Fibroblast of gingiva (primary cell): ENCODE measurements around the gene RNF20.
"Not testable (repeated sequence)": the region's sequence is repeated elsewhere in the genome, so short reads cannot be mapped to it uniquely, and the experiment has no call there.

Source experiments
- DNase-seq: peaks from one replicate; pipeline ENCODE4 v3.0.0-alpha.2; 2011; ENCODE audit warnings: low read depth

Gene RNF20

GRCh38 chr9:101530076-101530711 lies 3.5 kb upstream of the RNF20 start:
- peak; percentile 71 for DNase-seq

GRCh38 chr9:101536351-101536750 lies 2.7 kb downstream of the RNF20 start:
- DNase-seq, result peak; percentile 10

DNA sequence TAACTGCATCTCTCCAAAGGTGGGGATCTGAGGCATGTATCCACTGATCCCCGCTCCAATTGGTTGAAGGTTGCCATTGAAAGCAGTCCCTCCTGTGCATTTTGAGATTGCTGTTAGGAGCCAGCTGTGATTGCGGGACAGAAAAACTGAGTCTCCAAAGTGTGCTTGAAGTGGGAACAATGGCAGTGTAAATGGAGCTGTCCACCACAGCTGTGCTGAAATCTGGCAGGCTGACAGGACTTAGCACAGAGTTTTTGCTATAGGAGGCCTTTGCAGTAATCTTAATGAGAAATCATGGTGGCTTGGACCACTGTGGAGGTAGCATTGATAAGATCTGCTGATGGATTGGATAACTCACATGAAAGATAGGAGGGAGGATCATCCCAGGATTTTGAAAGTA lies 3.3 kb downstream of the RNF20 start:
- DNase-seq, result no peak

- no peak for DNase-seq
These were observed 6.4 kb downstream of the RNF20 start for GRCh38 chr9:101540069-101540468.

- DNase-seq, result no peak
These were observed 9.6 kb downstream of the RNF20 start for GRCh38 chr9:101543098-101543735.

DNA sequence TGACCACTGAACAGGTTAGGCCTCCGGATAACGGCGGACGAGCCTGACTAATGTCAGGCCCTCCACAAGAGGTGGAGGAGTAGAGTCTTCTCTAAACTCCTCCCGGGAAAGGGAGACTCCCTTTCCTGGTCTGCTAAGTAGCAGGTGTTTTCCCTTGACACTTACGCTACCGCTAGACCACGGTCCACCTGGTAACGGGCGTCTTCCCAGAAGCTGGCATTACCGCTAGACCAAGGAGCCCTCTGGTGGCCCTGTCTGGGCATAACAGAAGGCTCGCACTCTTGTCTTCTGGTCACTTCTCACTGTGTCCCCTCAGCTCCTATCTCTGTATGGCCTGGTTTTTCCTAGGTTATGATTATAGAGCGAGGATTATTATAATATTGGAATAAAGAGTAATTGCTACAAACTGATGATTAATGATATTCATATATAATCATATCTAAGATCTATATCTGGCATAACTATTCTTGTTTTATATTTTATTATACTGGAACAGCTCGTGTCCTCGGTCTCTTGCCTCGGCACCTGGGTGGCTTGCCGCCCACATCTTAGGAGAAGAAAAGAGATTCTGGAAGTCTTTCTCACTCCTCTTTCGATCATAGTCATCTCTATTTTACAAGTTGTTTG lies 15.9 kb downstream of the RNF20 start:
- DNase-seq, result not testable (repeated sequence)

DNA sequence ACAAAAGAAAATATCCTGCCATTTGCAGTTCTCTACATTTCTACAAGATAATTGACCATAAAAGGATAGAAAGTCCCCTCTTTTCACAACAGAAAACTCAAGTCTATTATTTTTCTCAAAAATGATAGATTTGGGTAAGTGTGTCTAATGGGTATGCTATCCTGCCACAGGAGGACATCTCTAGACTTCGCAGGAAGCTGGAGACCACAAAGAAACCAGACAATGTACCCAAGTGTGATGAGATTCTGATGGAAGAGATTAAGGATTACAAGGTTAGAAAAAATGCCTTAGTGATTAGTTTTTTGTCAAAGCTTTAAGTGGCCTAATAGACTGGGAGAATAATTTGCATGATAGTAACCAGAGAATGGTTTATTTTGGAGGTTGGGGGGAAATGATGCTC lies 28.1 kb downstream of the RNF20 start:
- no peak for DNase-seq

- DNase-seq, result peak; percentile 27
These were observed 29.3 kb downstream of the RNF20 start for GRCh38 chr9:101562966-101563365.

DNA sequence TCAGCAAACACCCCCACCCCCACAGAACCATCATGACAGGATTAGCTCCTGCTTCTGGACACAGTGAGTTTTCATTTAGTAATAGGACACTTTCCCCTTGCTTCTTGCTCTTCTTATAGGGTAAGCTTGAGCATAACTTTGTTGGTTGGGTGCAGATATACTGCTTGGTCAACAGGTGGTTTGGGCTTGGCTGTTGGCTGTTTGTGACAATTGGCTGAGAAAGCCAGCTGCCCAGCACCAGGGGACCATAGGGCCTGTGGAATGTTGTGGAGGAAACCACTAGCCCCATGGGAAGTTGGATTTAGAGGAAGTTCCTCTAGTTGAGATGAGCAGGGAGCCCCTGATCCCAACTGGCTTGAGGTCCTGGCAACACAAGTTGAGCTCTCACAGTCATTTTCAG lies 30.6 kb downstream of the RNF20 start:
- DNase-seq, result no peak

GRCh38 chr9:101566904-101567724 lies 33.5 kb downstream of the RNF20 start:
- peak; percentile 13 for DNase-seq

DNA sequence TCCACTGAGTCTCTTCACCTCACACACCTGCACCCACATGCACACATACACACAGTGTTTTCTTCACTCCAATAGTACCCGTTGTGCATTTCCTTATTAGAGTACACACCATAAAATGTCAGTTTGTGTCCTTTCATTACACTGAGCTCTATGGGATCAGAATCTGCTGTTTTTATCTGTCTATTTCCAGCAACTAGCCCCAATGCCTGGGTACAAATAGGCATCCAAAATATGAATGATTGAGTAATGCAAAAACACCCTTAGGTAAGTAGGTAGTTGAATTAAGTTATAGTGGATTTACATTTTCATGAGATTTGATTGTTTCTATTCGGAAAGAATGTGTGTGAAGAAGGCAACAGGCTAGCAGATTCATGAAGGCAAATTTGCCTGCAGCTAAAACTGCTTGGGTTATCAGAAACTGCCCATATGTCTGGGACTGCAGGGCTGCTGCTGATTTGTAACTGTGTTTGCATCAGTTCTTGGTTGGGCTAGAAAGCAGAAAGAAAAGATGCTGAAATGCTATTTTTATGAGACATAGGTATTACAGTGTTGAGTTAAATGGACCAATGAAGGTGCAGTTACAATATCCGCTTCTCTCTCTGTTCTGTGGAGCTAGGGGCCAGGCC lies 34.2 kb downstream of the RNF20 start:
- no peak for DNase-seq

DNA sequence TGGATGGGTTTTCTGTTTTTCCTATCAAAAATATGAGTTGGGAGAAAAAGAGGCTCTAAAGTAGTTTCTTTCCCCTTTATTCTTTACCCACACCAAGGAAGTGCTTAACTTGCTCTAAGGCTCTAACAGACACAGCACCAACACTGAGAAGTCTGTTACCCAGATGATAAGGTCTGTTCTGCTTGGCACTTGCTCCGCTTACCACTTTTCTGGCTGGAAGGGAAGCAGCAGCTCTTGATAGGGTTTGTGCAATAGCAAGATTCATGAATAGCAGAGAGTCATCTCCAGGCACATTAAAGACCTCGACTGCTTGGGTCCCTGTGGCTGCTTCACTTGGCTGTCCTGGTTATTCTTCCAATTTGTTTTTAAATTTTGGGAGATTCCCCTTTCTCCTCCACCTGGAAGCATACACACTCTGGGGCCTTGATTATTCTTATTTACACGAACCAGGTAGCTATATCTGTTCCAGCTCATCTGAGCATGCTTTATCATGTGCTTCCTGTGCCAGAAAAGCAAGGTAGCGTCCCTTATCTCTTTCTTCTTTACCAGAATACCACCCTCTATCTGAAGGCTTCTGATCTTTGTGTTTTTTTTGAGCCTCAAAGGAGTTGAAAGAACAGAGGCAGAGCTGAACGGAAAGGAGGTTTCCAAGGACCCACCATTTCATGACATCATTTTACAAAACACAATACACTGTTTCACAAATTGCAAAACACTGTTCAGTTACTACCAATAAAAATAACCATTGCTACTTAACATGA lies 36.3 kb downstream of the RNF20 start:
- DNase-seq, result no peak

- no peak for DNase-seq
These were observed 37.5 kb downstream of the RNF20 start for GRCh38 chr9:101571114-101571513.

DNA sequence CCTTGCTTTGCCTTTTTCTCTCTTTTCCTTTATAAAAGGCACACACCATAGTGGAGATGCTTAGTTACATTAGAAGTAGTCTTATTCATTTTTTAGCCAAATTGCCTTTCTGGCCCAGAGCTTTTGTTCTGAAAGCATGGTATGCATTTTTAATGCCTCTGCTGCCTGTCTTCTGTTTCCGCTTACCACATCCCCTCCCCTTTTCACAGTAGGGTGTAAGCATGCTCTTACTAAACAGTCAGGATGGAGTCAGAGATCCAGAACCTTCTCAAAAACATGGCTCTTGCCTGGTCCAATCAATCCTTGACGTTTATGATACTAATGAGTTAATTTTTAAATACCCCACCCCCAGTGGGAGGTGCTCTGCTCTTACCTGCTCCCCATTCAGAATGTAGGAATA lies 38.7 kb downstream of the RNF20 start:
- no peak for DNase-seq

DNA sequence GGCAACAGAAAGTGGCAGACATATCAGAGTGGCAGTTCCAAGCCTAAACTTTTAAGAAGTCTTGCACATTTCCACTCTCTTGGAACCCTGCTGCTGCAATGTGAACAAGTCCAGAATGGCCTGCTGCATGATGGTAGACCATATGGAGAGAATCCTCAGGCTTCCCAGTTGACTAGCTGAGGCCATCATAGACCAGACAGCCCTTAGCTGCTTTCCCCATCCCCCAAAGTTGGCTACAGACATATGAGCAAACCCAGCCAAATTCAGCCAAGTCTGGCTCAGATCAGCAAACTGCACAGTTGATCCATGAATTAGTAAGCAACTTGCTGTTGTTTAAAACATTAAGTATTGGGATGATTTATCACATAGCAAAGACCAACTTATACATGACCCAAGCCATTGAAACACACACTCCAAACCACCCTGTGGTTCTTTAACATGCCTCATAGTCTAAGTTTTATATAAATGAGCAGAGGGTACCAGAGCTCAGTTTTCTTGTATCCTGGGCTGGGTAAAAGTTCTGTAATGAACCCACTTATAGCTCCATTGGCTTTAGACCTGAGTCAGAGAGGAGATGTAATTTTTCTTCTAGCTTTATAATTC lies 41.2 kb downstream of the RNF20 start:
- no peak for DNase-seq

DNA sequence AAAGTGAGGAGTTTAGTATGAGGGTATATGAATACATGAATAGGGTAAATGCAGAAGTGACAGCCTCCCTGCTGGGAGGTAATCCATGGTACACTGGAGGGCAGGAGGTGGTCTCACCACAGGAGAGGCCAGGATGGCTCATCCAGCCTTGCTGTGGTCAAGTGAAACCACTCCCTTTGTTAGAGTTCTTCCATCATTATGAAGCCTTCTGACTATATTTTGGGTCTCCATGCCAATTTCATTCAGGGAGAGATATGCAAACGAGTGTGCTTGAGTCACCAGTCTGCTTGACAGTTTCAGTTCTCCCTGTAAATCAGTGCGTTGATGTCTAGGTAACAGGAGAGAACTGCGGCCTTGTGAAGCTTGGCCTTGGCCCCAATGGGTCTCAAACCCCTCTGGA lies 44.7 kb downstream of the RNF20 start:
- no peak for DNase-seq

DNA sequence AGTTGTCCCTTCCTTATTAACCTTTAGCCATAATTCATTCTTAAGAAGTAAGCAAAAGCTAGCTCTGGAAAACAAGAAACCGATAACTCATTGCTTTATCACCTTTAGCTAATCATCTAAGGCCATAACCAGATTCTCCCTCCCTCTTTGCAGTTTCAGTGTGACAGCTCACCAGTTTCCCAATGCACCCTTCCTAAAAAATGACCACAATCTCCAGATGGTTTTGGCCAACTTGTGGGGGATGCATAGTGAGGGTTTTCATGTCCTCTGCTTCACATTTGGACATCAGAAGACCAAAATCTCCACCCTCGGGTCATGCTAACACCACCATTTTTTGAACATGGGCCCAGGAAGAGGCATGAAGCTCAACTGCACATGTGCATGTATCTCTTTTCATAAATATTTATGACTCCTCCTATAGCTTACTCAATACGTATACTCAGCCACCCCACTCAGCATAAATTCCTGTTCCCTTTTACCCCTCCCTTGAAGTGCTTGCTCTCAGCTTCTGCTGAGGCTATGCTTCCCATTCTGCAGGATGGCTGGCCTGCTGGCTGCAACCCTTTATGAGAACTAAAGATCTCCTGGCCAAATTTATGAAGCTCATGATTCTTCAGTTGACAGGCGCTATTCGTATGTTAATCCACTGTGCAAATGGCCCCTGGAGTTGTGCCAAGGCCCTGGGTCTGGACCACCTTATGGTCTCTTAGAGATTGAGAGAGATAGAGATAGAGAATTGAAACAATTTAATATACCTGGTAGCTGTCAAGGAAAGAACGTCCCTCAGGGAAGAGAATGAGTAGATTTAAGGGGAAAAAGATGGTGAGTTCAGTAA lies 46.3 kb downstream of the RNF20 start:
- DNase-seq, result no peak

DNA sequence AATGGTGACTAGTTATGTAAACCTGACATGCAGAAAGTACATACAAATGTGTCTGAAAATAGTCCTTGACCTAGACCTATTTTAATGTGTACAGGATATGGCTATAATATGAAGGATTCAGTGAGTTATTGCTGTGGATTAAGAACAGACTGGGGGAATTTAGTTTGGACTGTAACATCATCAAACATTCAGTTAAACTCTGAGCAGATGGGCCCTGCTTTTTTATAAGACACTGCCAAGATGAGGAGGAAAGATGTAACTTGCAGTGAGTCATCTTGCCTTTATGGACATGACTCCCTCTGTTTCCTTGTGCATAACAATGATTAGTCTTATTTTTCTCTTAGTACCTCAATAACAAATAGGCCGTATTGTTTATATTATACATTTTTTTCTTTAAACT lies 48.9 kb downstream of the RNF20 start:
- peak; percentile 54 for DNase-seq

DNA sequence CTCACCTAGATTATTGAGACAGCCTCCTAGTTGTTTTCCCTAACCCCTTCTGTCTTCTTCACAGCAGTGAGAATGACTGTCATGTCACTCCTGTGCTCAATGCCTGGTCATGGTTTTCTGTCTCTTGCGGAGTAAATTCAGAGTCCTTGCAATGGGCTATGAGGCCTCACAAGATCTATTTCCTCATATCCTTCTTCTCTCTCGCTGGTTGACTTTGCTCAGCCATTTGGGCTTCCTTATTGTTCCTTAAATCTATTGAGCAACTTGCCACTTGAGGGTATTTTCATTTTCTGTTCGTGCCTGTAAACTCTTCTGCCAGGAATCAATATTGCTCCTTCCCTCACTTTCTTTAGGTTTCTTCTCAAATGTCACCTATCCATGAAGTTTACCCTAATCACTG lies 52.1 kb downstream of the RNF20 start:
- no peak for DNase-seq

DNA sequence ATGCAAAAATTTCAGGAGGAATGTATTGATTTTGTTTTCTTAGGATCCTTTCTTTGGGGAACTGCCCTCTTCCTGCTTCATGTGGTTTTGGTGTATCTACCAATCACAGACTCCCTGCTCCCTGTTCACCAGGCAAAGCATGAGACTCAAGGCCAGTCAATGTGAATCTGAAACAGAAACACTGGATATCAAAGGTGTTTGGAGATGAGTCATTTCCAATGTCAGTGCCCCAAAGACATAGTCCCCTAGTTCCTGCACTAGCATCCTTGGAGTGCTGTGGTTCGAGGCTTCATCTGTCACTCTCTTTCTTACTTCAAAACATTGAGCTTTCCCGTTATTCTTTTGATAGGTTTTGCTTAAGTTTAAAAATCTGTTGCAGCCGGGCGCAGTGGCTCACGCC lies 53.0 kb downstream of the RNF20 start:
- DNase-seq, result no peak
